ENCODE data around the gene TEKT5. TPM values are rescaled to one million over a fixed set of nuclear protein-coding genes. Genes with fewer than 3 reads are reported as not detected.

TEKT5 gene
- total and polyA plus RNA-seq, 2 donors: 0.24 to 0.71 TPM

DNA sequence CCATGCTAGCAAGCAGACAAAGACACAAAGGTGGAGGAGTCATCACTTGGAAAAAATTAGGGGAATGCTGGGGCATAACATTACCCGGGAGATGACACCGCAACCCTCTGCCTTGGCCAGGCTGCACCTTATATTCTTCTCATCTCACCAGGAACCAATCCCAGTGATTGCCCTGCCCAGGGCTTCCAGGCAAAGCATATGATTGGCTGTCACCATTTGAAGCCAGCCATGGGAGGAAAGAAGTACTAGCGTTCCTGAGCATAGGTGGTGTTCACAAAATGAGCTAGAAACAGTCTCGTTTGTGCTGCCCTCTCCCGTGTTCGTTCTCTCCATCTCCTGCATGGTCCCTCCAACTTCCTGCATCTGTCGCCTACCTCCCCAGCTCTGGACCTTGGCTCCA lies 29.6 kb downstream of the TEKT5 start:
- Histone ChIP-seq H3K4me3 (ENCODE audit: low read length in 2 of 2) (no peak overlapping the region), H3K4me1 (ENCODE audit: control insufficient read depth in 2 of 2, insufficient read depth in 2 of 2, low read length in 2 of 2) (no peaks in the 10 kb centered on the region), H3K27me3 (ENCODE audit: control insufficient read depth in 2 of 2, insufficient read depth in 1 of 2, low read length in 1 of 2) (no peaks in the 10 kb centered on the region), H3K27ac (ENCODE audit: low read depth in 1 of 2, low read length in 1 of 2) (no peak overlapping the region), H3K9me3 (ENCODE audit: control insufficient read depth in 2 of 2, insufficient read depth in 1 of 2, low read length in 1 of 2) (no peaks in the 10 kb centered on the region), H3K36me3 (ENCODE audit: control insufficient read depth in 2 of 2, insufficient read depth in 2 of 2, low read length in 1 of 2) (no peaks in the 10 kb centered on the region)
- WGBS: 91% methylated on average over 7 of the region's 7 CpGs
- DNase-seq (ENCODE audit: low read depth in 6 of 9, low spot score in 9 of 9): no peak

DNA sequence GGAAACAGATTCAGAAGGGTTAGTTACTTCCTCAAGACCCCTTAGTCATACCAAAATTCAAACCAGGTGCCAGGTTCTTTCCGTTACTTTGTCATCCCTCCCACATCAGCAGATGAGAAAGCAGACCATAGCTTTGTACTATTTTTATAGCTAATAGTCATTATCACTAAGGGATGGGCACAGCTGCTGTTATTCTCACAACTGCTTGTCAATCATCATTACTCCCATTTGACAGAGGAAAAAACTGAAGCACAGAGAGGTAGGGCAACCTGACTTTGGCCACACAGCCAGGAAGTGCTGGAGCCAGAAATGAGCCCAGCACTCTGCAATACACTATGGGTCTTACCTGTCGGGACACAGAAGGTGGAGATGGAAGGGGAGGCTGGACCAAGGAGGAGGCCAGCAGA lies 30.0 kb downstream of the TEKT5 start:
- no peak overlapping the region for H3K4me3 ChIP-seq (ENCODE audit: low read length in 2 of 2)
- no peaks in the 10 kb centered on the region for H3K27me3 ChIP-seq (ENCODE audit: control insufficient read depth in 2 of 2, insufficient read depth in 1 of 2, low read length in 1 of 2)
- no peaks in the 10 kb centered on the region for H3K4me1 ChIP-seq (ENCODE audit: control insufficient read depth in 2 of 2, insufficient read depth in 2 of 2, low read length in 2 of 2)
- no peak for DNase-seq (ENCODE audit: low read depth in 6 of 9, low spot score in 9 of 9)
- 95% methylated on average over 2 of the region's 2 CpGs for WGBS
- H3K27ac ChIP-seq (ENCODE audit: low read depth in 1 of 2, low read length in 1 of 2): no peak overlapping the region
- no peaks in the 10 kb centered on the region for H3K9me3 ChIP-seq (ENCODE audit: control insufficient read depth in 2 of 2, insufficient read depth in 1 of 2, low read length in 1 of 2)
- H3K36me3 ChIP-seq (ENCODE audit: control insufficient read depth in 2 of 2, insufficient read depth in 2 of 2, low read length in 1 of 2): no peaks in the 10 kb centered on the region

DNA sequence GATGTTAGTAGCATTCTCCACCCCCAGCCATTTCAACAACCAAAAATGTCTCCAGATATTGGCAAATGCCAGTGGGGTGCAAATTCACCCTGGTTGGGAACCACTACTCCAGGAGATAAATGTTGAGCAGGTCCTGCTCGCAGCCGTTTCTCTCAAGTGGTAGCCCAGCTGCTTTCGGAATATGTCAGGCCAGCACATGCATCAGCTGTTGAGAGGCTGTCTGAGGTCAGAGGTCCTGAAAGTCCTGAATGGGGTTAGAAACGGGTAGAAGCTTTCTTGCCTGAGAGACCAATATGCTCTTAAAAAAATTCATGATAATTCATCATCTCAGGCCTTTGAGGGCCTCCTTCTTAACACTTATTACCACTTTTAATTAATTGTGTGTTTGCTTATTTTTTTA lies 31.0 kb downstream of the TEKT5 start:
- no peak overlapping the region for H3K4me3 ChIP-seq (ENCODE audit: low read length in 2 of 2)
- H3K27me3 ChIP-seq (ENCODE audit: control insufficient read depth in 2 of 2, insufficient read depth in 1 of 2, low read length in 1 of 2): no peaks in the 10 kb centered on the region
- no peaks in the 10 kb centered on the region for H3K9me3 ChIP-seq (ENCODE audit: control insufficient read depth in 2 of 2, insufficient read depth in 1 of 2, low read length in 1 of 2)
- 95% methylated on average over 4 of the region's 4 CpGs for WGBS
- no peak overlapping the region for H3K27ac ChIP-seq (ENCODE audit: low read depth in 1 of 2, low read length in 1 of 2)
- no peaks in the 10 kb centered on the region for H3K4me1 ChIP-seq (ENCODE audit: control insufficient read depth in 2 of 2, insufficient read depth in 2 of 2, low read length in 2 of 2)
- H3K36me3 ChIP-seq (ENCODE audit: control insufficient read depth in 2 of 2, insufficient read depth in 2 of 2, low read length in 1 of 2): no peaks in the 10 kb centered on the region
- DNase-seq (ENCODE audit: low read depth in 6 of 9, low spot score in 9 of 9): no peak

DNA sequence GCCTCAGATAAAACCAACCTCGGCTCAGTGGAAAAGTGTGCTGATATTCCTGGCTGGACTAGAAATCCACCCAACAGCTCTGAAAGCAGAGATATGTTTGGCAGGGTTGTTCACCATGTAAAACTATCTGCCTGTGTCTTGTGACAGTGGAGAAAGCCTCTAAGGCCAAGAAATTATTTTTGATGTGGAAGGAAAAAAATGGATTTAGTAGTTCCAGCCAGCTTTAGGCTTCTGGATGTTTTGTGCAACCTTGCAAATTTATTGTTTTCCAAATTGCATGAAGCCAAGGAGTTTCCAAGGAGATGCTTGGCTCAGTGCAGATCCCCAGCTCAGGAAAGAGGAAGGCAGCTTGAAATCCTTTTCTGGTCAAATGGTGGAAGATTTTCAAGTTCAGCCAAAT lies 31.6 kb downstream of the TEKT5 start:
- no peak for DNase-seq (ENCODE audit: low read depth in 6 of 9, low spot score in 9 of 9)
- WGBS: 78% methylated on average over 1 of the region's 1 CpG

DNA sequence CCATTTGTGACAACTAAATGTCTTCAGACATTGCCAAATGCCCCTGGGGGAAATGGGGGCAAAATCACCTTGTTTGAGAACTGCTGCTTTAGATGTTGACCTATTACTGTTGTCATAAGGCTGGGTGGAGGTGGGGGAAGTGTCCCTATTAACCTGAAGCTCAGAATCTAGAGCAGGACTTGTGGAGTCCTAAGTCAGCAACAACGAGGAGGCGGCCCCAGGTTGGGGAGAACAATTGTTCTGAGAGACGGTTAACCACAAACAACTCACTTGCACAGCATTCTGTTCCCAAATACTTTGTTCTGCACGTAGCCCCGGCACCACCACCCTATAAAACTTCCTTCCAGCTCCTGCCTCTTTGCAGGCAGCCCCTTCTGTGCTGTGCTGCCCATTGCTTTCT lies 32.5 kb downstream of the TEKT5 start:
- H3K9me3 ChIP-seq (ENCODE audit: control insufficient read depth in 2 of 2, insufficient read depth in 1 of 2, low read length in 1 of 2): no peaks in the 10 kb centered on the region
- no peaks in the 10 kb centered on the region for H3K36me3 ChIP-seq (ENCODE audit: control insufficient read depth in 2 of 2, insufficient read depth in 2 of 2, low read length in 1 of 2)
- no peak overlapping the region for H3K27ac ChIP-seq (ENCODE audit: low read depth in 1 of 2, low read length in 1 of 2)
- no peak for DNase-seq (ENCODE audit: low read depth in 6 of 9, low spot score in 9 of 9)
- H3K4me1 ChIP-seq (ENCODE audit: control insufficient read depth in 2 of 2, insufficient read depth in 2 of 2, low read length in 2 of 2): no peaks in the 10 kb centered on the region
- no peaks in the 10 kb centered on the region for H3K27me3 ChIP-seq (ENCODE audit: control insufficient read depth in 2 of 2, insufficient read depth in 1 of 2, low read length in 1 of 2)
- no peak overlapping the region for H3K4me3 ChIP-seq (ENCODE audit: low read length in 2 of 2)
- 68% methylated on average over 5 of the region's 5 CpGs for WGBS

More for the DNA sequence above, 31.6 kb downstream of the TEKT5 start:
- Histone ChIP-seq H3K4me1 (ENCODE audit: control insufficient read depth in 2 of 2, insufficient read depth in 2 of 2, low read length in 2 of 2) (no peaks in the 10 kb centered on the region), H3K27ac (ENCODE audit: low read depth in 1 of 2, low read length in 1 of 2) (no peak overlapping the region), H3K27me3 (ENCODE audit: control insufficient read depth in 2 of 2, insufficient read depth in 1 of 2, low read length in 1 of 2) (no peaks in the 10 kb centered on the region), H3K36me3 (ENCODE audit: control insufficient read depth in 2 of 2, insufficient read depth in 2 of 2, low read length in 1 of 2) (no peaks in the 10 kb centered on the region), H3K9me3 (ENCODE audit: control insufficient read depth in 2 of 2, insufficient read depth in 1 of 2, low read length in 1 of 2) (no peaks in the 10 kb centered on the region), H3K4me3 (ENCODE audit: low read length in 2 of 2) (no peak overlapping the region)

DNA sequence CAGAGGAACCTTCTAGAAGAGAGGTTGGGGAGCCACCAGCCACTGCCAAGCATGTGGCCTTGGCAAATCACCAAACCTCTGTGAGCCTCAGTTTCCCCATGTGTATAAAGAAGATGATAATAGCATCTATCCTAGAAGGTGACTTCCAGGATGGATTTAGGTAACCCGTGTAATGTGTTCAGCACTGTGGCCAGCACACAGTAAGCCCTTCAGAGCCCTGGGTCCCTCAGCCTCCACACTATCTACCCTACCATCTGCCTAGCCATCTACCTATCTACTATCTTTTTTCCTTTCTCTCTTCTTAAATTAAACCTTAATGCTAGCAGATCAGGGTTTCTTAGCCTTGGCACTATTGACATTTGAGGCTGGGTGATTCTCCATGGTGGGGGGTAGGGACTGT lies 33.0 kb downstream of the TEKT5 start:
- Histone ChIP-seq H3K4me3 (ENCODE audit: low read length in 2 of 2) (no peak overlapping the region), H3K27ac (ENCODE audit: low read depth in 1 of 2, low read length in 1 of 2) (no peak overlapping the region), H3K9me3 (ENCODE audit: control insufficient read depth in 2 of 2, insufficient read depth in 1 of 2, low read length in 1 of 2) (no peaks in the 10 kb centered on the region), H3K36me3 (ENCODE audit: control insufficient read depth in 2 of 2, insufficient read depth in 2 of 2, low read length in 1 of 2) (no peaks in the 10 kb centered on the region), H3K4me1 (ENCODE audit: control insufficient read depth in 2 of 2, insufficient read depth in 2 of 2, low read length in 2 of 2) (no peaks in the 10 kb centered on the region), H3K27me3 (ENCODE audit: control insufficient read depth in 2 of 2, insufficient read depth in 1 of 2, low read length in 1 of 2) (no peaks in the 10 kb centered on the region)
- DNase-seq (ENCODE audit: low read depth in 6 of 9, low spot score in 9 of 9): no peak
- 62% methylated on average over 1 of the region's 1 CpG for WGBS

DNA sequence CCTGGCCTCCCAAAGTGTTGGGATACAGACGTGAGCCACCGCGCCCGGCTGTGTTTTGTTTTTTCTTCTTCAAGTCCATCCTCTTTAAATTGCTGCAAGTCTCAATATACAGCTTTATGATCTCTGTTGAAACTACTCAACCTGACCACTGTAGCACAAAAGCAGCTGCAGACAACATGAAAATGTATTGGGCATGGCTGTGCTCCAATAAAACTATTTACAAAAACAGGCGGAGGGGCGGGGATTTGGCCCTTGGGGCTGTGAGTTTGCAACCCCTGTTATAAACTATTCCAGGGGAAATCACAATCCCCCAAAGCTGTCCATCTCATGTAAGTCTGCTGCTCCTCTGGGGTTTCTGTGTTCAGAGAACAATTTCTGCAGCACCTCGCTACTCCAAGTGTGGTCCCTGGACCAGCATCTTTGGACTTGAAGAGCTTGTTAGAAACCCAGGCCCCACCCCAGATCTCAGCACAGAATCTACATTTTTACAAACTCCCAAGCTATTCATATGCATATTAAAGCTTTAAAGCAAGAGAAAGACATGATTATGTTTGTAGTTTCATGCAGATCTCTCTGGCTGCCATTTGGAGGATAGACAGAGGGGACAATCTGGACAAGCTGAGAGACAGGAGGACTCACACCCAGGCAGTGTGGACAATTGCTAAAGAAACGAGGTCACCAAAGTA lies 33.6 kb downstream of the TEKT5 start:
- Histone ChIP-seq H3K4me1 (ENCODE audit: control insufficient read depth in 2 of 2, insufficient read depth in 2 of 2, low read length in 2 of 2) (no peaks in the 10 kb centered on the region), H3K4me3 (ENCODE audit: low read length in 2 of 2) (no peak overlapping the region), H3K36me3 (ENCODE audit: control insufficient read depth in 2 of 2, insufficient read depth in 2 of 2, low read length in 1 of 2) (no peaks in the 10 kb centered on the region), H3K27me3 (ENCODE audit: control insufficient read depth in 2 of 2, insufficient read depth in 1 of 2, low read length in 1 of 2) (no peaks in the 10 kb centered on the region), H3K9me3 (ENCODE audit: control insufficient read depth in 2 of 2, insufficient read depth in 1 of 2, low read length in 1 of 2) (no peaks in the 10 kb centered on the region), H3K27ac (ENCODE audit: low read depth in 1 of 2, low read length in 1 of 2) (no peak overlapping the region)
- WGBS: 94% methylated on average over 8 of the region's 8 CpGs
- no peak for DNase-seq (ENCODE audit: low read depth in 6 of 9, low spot score in 9 of 9)

DNA sequence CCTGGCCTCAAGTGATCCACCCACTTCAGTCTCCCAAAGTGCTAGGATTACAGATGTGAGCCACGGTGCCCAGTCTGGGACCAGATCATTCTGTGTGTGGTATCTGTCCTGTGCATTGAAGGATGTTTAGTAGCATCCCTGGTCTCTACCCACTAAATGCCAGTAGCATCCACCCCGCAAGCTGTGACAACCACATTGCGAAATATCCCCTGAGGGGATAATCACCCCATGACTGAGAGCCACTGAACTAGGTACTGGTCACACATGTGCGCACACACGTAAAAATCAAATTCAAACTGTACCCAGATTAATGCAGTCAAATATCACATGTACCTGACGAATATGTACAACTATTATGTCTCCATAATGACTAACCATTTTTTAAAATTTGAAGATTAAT lies 35.8 kb downstream of the TEKT5 start:
- no peak overlapping the region for H3K27ac ChIP-seq (ENCODE audit: low read depth in 1 of 2, low read length in 1 of 2)
- H3K4me3 ChIP-seq (ENCODE audit: low read length in 2 of 2): no peak overlapping the region
- DNase-seq (ENCODE audit: low read depth in 6 of 9, low spot score in 9 of 9): no peak
- WGBS: 98% methylated on average over 6 of the region's 6 CpGs
- H3K36me3 ChIP-seq (ENCODE audit: control insufficient read depth in 2 of 2, insufficient read depth in 2 of 2, low read length in 1 of 2): no peaks in the 10 kb centered on the region
- no peaks in the 10 kb centered on the region for H3K9me3 ChIP-seq (ENCODE audit: control insufficient read depth in 2 of 2, insufficient read depth in 1 of 2, low read length in 1 of 2)
- H3K4me1 ChIP-seq (ENCODE audit: control insufficient read depth in 2 of 2, insufficient read depth in 2 of 2, low read length in 2 of 2): no peaks in the 10 kb centered on the region
- H3K27me3 ChIP-seq (ENCODE audit: control insufficient read depth in 2 of 2, insufficient read depth in 1 of 2, low read length in 1 of 2): no peaks in the 10 kb centered on the region

DNA sequence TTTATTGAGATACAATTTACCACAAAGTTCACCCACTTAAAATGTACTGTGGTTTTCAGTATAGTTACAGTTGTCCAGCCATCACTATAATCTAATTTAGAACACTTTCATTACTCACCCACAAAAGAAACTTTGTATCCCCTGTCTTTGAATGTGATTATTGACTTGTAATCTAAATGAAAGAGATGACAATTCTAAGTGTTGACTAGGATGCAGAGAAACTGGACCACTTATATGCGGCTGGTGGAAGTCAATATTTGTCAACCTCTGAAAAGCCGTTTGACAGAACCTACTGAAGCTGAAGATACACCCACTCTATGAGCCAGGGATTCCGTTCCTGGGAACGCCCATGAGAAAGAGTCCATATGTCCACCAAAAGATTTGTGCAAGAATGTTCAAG lies 36.8 kb downstream of the TEKT5 start:
- no peak overlapping the region for H3K4me3 ChIP-seq (ENCODE audit: low read length in 2 of 2)
- WGBS: 97% methylated on average over 4 of the region's 4 CpGs
- H3K27ac ChIP-seq (ENCODE audit: low read depth in 1 of 2, low read length in 1 of 2): no peak overlapping the region
- no peaks in the 10 kb centered on the region for H3K27me3 ChIP-seq (ENCODE audit: control insufficient read depth in 2 of 2, insufficient read depth in 1 of 2, low read length in 1 of 2)
- no peaks in the 10 kb centered on the region for H3K36me3 ChIP-seq (ENCODE audit: control insufficient read depth in 2 of 2, insufficient read depth in 2 of 2, low read length in 1 of 2)
- no peaks in the 10 kb centered on the region for H3K9me3 ChIP-seq (ENCODE audit: control insufficient read depth in 2 of 2, insufficient read depth in 1 of 2, low read length in 1 of 2)
- no peak for DNase-seq (ENCODE audit: low read depth in 6 of 9, low spot score in 9 of 9)
- H3K4me1 ChIP-seq (ENCODE audit: control insufficient read depth in 2 of 2, insufficient read depth in 2 of 2, low read length in 2 of 2): peaks cover 0 to 2% of the 10 kb centered on the region in 2 donors

DNA sequence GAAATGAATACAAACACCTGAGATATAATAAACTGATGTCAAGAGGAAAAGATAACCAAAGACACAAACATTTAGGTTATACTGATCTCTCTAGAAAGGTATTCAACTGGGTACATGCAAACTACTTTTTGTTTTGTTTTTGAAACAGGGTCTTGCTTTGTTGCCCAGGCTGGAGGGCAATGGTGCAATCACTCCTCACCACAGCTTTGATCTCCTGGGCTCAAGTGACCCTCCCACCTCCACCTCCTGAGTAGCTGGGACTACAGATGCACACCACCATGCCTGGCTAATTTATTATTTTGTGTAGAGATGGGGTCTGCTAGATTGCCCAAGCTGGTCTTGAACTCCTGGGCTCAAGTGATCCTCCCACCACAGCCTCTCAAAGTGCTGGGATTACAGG lies 38.1 kb downstream of the TEKT5 start:
- peaks cover 0 to 2% of the 10 kb centered on the region in 2 donors for H3K4me1 ChIP-seq (ENCODE audit: control insufficient read depth in 2 of 2, insufficient read depth in 2 of 2, low read length in 2 of 2)
- H3K4me3 ChIP-seq (ENCODE audit: low read length in 2 of 2): no peak overlapping the region
- no peaks in the 10 kb centered on the region for H3K36me3 ChIP-seq (ENCODE audit: control insufficient read depth in 2 of 2, insufficient read depth in 2 of 2, low read length in 1 of 2)
- H3K27me3 ChIP-seq (ENCODE audit: control insufficient read depth in 2 of 2, insufficient read depth in 1 of 2, low read length in 1 of 2): no peaks in the 10 kb centered on the region
- H3K9me3 ChIP-seq (ENCODE audit: control insufficient read depth in 2 of 2, insufficient read depth in 1 of 2, low read length in 1 of 2): no peaks in the 10 kb centered on the region
- DNase-seq (ENCODE audit: low read depth in 6 of 9, low spot score in 9 of 9): no peak
- H3K27ac ChIP-seq (ENCODE audit: low read depth in 1 of 2, low read length in 1 of 2): no peak overlapping the region
